Hepatocyte (in vitro differentiated cells): Measurements from ENCODE around the gene GBX1.

Source experiments
- CTCF ChIP-seq: fragments of 200-600 bp; sonication (generic); IDR thresholded peaks from 2 replicates; pipeline ENCODE4 v1.5.1; 2016; ENCODE audit warnings: antibody characterized with exemption, mild to moderate bottlenecking; ENCODE audit not compliant: poor library complexity
- EZH2 ChIP-seq: fragments of 200-600 bp; sonication (generic); IDR thresholded peaks from 2 replicates; pipeline ENCODE4 v1.6.1; 2016; ENCODE audit warnings: antibody characterized with exemption, mild to moderate bottlenecking, borderline replicate concordance
- EZH2phosphoT487 ChIP-seq: fragments of 200-600 bp; sonication (generic); IDR thresholded peaks from one replicate; pipeline ENCODE4 v1.6.1; 2018; ENCODE audit warnings: antibody characterized with exemption, mild to moderate bottlenecking, low read depth, moderate library complexity; ENCODE audit not compliant: unreplicated experiment, severe bottlenecking

- TF ChIP-seq CTCF: no peak
- no peak for TF ChIP-seq EZH2phosphoT487
- no peak for TF ChIP-seq EZH2
Measured at GRCh38 chr7:151128144-151128543, 39.4 kb downstream of the GBX1 start.
